Epidermal melanocyte (primary cell): ENCODE data around the gene ZCWPW1.

ENCODE experiments used
- DNase-seq: peaks from one replicate; pipeline ENCODE4 v3.0.0; 2011; ENCODE audit warnings: low spot score; ENCODE audit not compliant: insufficient read length

Gene ZCWPW1

GRCh38 chr7:100432621-100433275, 4.2 kb upstream of the ZCWPW1 start:
- no peak for DNase-seq

- no peak for DNase-seq
Observed at GRCh38 chr7:100432053-100432452, 3.5 kb upstream of the ZCWPW1 start.

GRCh38 chr7:100431286-100431735, 2.8 kb upstream of the ZCWPW1 start:
- no peak for DNase-seq

GRCh38 chr7:100430493-100431285, 2.2 kb upstream of the ZCWPW1 start:
- DNase-seq: no peak

GRCh38 chr7:100429637-100430492, 1.4 kb upstream of the ZCWPW1 start, which contains the start of gene MEPCE:
MEPCE (plus strand) TSS chr7:100429831; CDS start chr7:100430019, 188 bp downstream.
- peak; percentile 99 for DNase-seq

- DNase-seq: peak; percentile 91
Observed at GRCh38 chr7:100428967-100429636, 599 bp upstream of the ZCWPW1 start.

GRCh38 chr7:100427762-100428198, 723 bp downstream of the ZCWPW1 start:
- no peak for DNase-seq

- DNase-seq: no peak
Observed at GRCh38 chr7:100426516-100426915, 2.0 kb downstream of the ZCWPW1 start.

GRCh38 chr7:100425347-100425746, 3.2 kb downstream of the ZCWPW1 start:
- no peak for DNase-seq

GRCh38 chr7:100423315-100423714, 5.2 kb downstream of the ZCWPW1 start:
- no peak for DNase-seq

- no peak for DNase-seq
Observed at GRCh38 chr7:100419660-100420226, 8.8 kb downstream of the ZCWPW1 start.

- no peak for DNase-seq
Observed at GRCh38 chr7:100418930-100419659, 9.4 kb downstream of the ZCWPW1 start.

GRCh38 chr7:100415448-100415847, 13.1 kb downstream of the ZCWPW1 start:
- DNase-seq: no peak

- DNase-seq: no peak
Observed at GRCh38 chr7:100413889-100414288, 14.6 kb downstream of the ZCWPW1 start.

GRCh38 chr7:100413346-100413745, 15.2 kb downstream of the ZCWPW1 start:
- no peak for DNase-seq

- DNase-seq: no peak
Observed at GRCh38 chr7:100411101-100411500, 17.4 kb downstream of the ZCWPW1 start.

- peak; percentile 69 for DNase-seq
Observed at GRCh38 chr7:100407285-100408180, 21.0 kb downstream of the ZCWPW1 start.

GRCh38 chr7:100406767-100407166, 21.7 kb downstream of the ZCWPW1 start:
- no peak for DNase-seq

- DNase-seq: no peak
Observed at GRCh38 chr7:100402241-100402640, 26.3 kb downstream of the ZCWPW1 start.
